ENCODE results near the gene SOX21.
A peak's percentile ranks its signal among the peaks of the same experiment; 100 is the strongest.

SOX21 gene

GRCh38 chr13:94712287-94712811 lies at the start of gene SOX21:
TSS of gene SOX21 (minus strand) at chr13:94712545. CDS start at chr13:94712049, 496 bp downstream.
- peak; percentile 33 for DNase-seq (ENCODE audit: low read depth)

DNA sequence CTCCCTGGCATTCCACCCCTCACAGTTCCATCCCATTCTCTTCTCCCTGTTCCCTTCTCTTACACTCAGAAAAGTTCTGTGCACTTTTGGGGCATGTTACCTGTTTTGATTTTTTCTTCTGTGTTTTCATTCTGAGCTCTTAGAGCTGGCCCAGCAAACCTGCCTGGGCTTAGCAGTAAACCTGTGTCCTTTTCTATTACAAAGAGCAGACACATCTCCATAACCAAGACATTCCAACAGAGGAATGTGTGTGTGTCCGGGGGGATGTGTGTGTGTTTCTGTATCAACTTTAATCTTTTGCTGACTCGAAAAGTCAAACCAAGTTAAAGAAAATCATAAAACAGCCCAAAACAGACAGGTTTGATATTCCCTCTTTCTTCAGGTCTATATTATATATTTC lies 49.1 kb upstream of the SOX21 start:
- TF ChIP-seq, protein P1, sequence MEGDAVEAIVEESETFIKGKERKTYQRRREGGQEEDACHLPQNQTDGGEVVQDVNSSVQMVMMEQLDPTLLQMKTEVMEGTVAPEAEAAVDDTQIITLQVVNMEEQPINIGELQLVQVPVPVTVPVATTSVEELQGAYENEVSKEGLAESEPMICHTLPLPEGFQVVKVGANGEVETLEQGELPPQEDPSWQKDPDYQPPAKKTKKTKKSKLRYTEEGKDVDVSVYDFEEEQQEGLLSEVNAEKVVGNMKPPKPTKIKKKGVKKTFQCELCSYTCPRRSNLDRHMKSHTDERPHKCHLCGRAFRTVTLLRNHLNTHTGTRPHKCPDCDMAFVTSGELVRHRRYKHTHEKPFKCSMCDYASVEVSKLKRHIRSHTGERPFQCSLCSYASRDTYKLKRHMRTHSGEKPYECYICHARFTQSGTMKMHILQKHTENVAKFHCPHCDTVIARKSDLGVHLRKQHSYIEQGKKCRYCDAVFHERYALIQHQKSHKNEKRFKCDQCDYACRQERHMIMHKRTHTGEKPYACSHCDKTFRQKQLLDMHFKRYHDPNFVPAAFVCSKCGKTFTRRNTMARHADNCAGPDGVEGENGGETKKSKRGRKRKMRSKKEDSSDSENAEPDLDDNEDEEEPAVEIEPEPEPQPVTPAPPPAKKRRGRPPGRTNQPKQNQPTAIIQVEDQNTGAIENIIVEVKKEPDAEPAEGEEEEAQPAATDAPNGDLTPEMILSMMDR (IDR thresholded peaks at IDR 0.05; ENCODE audit: insufficient read depth, low read depth, low read length, missing control alignments), result no peak
- H3K4me3 ChIP-seq (ENCODE audit: low read length), result no peak overlapping the region
- DNase-seq (ENCODE audit: low read depth), result no peak

More at GRCh38 chr13:94712287-94712811, at the start of gene SOX21:
- H3K4me3 ChIP-seq (ENCODE audit: low read length), result peak within 1 kb of the TSS; percentile 45
- TF ChIP-seq, protein P1 (IDR thresholded peaks at IDR 0.05; ENCODE audit: insufficient read depth, low read depth, low read length, missing control alignments), result no peak

DNA sequence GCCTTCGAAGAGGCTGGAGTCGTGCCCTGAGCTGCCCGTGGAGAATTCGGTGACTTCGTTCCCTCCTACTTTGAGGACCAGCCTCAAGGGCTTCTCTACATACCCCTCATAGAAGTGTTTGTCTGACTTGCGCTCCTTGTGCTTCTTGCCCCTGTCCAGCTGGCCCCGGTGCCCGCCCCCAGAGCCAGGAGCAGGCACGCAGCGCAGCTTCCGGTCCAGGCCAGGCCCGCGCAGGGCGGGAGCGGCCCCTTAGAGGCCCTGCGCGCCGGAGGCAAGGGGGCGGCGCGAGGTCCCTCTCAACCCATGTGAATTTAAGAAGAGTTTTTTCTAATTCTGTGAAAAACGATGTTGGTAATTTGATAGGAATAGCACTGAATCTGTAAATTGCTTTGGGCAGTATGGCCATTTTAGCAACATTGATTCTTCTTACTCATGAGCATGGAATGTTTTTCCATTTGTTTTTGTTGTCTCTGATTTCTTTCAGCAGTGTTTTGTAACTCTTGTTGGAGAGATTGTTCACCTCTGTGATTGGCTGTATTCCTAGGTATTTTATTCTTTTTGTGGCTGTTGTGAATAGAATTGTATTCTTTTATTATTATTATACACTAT lies 46.9 kb upstream of the SOX21 start:
- DNase-seq (ENCODE audit: low read depth), result no peak
- H3K4me3 ChIP-seq (ENCODE audit: low read length), result no peak overlapping the region
- TF ChIP-seq, protein P1 (IDR thresholded peaks at IDR 0.05; ENCODE audit: insufficient read depth, low read depth, low read length, missing control alignments), result no peak

GRCh38 chr13:94758436-94758960 lies 46.2 kb upstream of the SOX21 start:
- DNase-seq (ENCODE audit: low read depth), result no peak
- H3K4me3 ChIP-seq (ENCODE audit: low read length), result no peak overlapping the region
- TF ChIP-seq, protein P1 (IDR thresholded peaks at IDR 0.05; ENCODE audit: insufficient read depth, low read depth, low read length, missing control alignments), result no peak

DNA sequence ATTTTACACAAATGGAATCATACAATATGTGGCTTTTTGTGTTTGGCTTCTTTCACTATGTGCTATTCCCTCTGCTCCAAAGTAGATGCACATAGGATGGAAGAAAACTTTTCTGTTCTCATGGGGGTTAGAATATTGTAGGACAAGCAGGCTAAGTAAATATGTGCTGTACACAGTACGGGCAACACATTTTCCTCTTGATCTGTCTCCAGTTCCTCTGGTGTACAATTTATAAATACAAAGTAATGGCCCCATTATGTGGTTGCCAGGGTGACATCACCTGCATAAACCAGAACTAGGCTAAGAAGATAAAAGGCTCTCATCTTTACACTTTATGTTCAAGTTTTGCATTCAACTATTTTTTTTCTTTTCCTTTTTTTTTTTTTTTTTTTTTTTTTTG lies 41.0 kb upstream of the SOX21 start:
- TF ChIP-seq, protein P1 (IDR thresholded peaks at IDR 0.05; ENCODE audit: insufficient read depth, low read depth, low read length, missing control alignments), result no peak

GRCh38 chr13:94749162-94749561 lies 36.8 kb upstream of the SOX21 start:
- H3K4me3 ChIP-seq (ENCODE audit: low read length), result no peak overlapping the region
- DNase-seq (ENCODE audit: low read depth), result no peak
- TF ChIP-seq, protein P1 (IDR thresholded peaks at IDR 0.05; ENCODE audit: insufficient read depth, low read depth, low read length, missing control alignments), result no peak

More for the DNA sequence above, 41.0 kb upstream of the SOX21 start:
- no peak overlapping the region for H3K4me3 ChIP-seq (ENCODE audit: low read length)
- no peak for DNase-seq (ENCODE audit: low read depth)
